HG03097 (cell line): ENCODE results near the gene HEATR1.
"Not testable (repeated sequence)": the region's sequence is repeated elsewhere in the genome, so short reads cannot be mapped to it uniquely, and the experiment has no call there.

Source experiments
- ATAC-seq: cut with Tn5 transposase; IDR thresholded peaks from one replicate; pipeline ENCODE4 v1.9.1; 2021; ENCODE audit not compliant: unreplicated experiment, low FRiP score

HEATR1 gene

DNA sequence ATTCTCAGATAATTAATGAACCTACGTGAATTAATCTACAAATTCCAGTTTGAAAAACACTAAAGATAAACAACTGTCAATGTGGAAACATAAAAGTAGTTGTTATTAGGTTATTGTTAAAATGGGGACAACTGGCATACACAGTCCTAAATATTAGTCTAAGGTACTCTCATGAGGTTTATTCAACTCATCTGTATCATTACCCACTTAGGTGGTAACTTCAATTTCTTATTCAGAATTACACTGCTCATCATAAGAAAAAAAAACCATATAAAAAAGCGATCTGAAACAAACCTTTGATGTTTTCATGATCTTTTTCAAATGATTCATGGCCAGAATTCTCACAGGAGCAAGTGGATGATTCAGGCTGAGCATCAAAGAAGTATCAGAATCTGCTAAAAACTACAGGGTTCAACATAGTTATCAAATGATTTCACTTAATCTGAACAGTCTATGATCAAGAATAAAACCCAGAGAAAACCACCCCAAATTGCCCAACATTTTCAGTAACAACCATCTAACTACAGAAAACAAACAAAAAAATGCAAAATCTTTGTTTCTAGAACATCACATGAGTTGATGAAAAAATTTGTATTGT is 13.7 kb downstream of the HEATR1 start:
- no peak for ATAC-seq

DNA sequence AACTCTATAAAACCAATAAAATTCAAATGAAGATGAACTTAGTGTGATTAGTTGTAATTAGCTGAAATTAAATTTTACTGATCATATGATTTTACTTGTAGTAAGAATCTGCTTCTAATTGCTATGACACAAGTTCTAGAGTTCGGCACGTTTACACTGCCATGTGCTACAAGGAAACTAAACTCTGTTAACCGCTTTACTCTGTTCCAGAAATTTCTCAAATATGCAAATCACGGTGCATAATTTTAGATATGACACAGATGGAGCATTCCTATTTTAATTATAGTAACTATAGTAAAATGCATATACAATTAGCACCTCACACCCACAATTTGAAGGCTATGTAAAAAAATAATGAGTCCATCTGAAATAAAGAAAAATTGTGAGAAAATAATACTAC is 14.8 kb downstream of the HEATR1 start:
- ATAC-seq = no peak

- ATAC-seq = no peak
Measured at GRCh38 chr1:236581528-236581927, 22.8 kb downstream of the HEATR1 start.

- not testable (repeated sequence) for ATAC-seq
Measured at GRCh38 chr1:236580404-236580803, 23.9 kb downstream of the HEATR1 start.

DNA sequence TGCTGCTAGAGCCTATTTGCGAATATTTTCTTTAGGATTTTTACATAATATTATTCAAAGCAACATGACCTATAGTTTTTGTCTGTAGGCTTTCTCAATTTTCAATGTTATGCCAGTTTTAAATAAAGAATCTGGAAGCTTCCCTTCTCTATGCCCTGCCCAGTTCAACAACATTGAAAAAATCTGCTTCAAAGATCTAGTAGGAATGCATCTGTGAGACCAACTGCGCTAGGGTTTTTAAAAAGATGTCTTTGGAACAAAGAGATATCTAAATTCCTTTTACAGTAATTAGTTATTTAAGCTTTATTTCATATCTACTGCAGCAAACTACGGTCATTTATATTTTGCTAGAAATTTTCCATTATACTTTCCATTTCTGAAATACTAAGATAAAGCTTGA is 25.7 kb downstream of the HEATR1 start:
- no peak for ATAC-seq

- not testable (repeated sequence) for ATAC-seq
Measured at GRCh38 chr1:236577041-236577440, 27.3 kb downstream of the HEATR1 start.

DNA sequence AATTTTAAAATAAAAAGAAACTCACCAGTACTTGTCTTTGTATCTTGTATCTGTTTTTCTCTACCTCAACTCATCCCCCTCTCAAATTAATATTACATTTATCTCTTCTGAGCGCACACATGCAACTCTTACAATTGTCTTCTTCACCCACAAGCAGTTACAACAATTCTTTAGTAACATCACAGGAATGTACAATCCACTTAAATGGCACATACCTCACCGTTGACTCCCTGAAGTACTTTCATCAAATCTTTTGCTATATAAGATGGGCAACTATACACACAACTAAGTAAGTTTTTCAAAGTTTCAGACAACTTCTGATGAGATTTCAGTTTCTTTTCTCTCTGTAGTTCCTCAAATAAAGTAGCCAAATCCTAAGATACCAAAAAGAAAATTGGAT is 28.3 kb downstream of the HEATR1 start:
- no peak for ATAC-seq

GRCh38 chr1:236575523-236575922 is 28.8 kb downstream of the HEATR1 start:
- no peak for ATAC-seq

GRCh38 chr1:236568285-236568894 is 35.9 kb downstream of the HEATR1 start:
- ATAC-seq = no peak

DNA sequence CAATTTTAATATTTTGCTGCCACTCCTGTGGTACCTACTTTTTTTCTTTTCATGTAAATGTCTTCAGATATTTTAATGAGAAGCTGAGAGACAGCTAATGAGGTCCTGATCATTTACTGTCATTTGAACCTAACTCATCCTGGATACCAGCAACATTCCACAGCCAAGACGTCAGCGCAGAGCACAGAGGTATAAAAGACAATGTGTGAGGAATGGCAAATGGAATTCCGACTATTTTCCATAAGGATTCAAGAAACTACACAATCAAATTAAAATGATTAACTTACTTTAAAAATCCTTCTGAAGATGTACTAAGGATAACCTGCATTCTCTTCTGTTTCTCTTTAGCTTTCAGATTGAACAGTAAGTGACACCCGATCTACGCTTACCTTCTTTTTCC is 38.8 kb downstream of the HEATR1 start:
- ATAC-seq = no peak

- ATAC-seq = no peak
Measured at GRCh38 chr1:236561976-236562375, 42.3 kb downstream of the HEATR1 start.

GRCh38 chr1:236560213-236560771 is 44.0 kb downstream of the HEATR1 start:
- no peak for ATAC-seq

DNA sequence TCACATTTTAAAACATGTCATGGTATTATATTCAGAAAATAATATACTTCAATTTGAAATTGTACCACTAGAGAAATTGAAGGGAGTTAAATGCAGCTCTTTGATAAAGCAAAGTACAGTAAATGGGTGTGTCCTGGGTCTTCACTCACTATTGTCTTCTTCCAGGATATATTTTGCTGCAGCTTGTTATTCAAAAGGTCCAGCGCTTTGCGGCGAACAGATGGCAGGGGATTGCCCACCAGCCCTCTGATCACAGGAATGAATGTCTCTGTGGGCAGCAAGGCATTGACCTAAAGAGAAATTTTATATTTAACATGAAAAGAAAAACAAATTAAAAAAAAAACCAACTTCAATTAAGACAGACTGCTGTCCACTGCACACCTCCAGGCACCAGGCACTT is 45.5 kb downstream of the HEATR1 start:
- ATAC-seq = no peak

GRCh38 chr1:236558081-236558480 is 46.2 kb downstream of the HEATR1 start:
- ATAC-seq = no peak

GRCh38 chr1:236556606-236557005 is 47.7 kb downstream of the HEATR1 start:
- ATAC-seq = no peak

DNA sequence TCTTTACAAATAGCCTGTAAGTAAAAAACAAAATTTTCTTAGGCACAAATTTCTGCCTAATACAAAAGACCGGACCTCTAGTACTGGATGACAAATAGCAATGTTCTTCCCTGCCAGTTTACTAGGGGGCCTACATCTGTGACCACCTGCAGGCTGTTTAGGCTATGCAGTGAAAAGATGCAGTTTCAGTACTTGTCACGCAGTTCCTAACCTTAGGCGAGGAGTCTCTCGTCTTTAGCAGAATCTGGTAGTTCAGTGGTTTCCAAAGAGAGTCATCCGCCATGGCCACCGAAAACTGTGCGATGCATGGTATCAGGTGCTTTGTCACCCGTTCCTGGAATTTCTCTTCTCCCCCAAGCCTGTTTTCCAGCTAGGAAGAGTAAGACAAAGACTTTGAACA is 50.9 kb downstream of the HEATR1 start:
- no peak for ATAC-seq

DNA sequence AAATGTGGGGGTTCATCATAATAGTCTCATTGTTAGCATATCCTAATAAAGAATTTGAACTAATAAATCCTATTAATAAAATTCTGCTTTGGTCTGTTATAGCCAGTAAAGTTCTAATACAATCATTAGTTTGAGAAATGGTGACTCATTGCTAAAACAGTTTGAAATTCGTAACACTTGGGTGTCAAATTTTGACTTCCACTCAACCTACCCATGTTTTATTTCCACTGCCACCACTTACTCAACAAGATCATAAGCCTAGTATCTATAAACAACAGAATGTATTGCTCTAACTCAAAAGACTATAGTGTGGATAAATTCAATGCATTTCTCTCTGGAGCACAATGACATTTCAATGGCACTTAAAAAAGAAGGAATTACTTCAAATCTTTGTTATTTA is 51.4 kb downstream of the HEATR1 start:
- no peak for ATAC-seq

GRCh38 chr1:236552096-236552495 is 52.2 kb downstream of the HEATR1 start:
- ATAC-seq = no peak

DNA sequence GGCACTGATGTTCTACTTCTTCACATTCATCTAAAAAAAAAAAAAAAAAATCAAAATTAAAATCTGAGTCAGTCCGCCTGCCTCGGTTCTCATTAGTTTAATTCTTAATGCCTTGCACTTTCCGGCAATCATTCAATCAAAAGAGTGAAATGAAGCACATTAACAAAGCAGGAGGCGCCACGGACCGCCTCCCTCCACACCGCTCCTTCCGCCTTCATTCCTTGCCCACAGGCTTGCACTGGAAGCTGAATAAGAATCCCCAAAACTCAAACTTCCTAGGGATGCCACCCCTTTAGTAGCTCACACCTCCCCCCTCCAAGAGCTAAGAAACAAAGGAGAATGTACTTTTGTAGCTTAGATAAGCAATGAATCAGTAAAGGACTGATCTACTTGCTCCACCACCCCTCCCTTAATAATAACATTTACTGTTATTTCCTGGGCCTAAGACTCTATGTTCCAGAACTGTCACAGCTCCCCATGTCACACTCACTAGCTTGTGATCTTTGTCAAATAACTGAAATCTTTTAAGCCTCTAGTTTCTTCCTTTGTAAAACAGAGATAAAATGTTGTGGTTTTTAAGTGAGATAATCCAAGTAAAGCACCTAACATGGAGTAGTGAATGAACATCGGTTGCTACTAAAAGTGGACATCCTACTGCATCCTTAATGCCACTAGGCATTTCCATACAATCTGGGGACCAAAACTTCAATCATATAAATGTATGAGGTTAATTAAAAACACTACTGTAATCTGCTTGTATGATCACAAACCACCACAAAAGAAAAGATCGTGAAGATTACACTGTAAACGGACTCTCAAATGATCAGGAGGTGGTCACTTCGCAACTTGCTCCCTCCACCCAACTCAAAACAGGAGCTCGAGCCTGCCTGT is 53.1 kb downstream of the HEATR1 start:
- no peak for ATAC-seq

DNA sequence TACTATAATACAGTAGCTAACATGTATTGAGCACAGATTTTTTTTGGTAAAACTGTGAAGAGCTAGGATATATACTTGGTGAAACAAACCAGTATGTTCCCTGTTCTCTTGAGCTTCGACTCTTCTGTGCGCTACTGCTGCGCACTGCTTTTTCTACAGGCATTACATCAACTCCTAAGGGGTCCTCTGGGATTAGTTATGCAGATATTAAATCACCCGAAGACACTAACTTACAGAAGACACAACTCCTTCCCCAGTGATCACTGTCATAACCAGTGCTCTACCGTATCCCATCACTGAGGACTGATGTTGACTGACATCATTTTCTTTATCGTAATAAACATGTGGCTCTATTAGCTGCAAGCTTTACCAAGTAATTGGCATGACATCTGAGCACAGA is 55.9 kb downstream of the HEATR1 start:
- no peak for ATAC-seq

GRCh38 chr1:236545621-236546169 is 58.6 kb downstream of the HEATR1 start:
- ATAC-seq = no peak
